ENCODE measurements around the gene ECM2.

The ECM2 gene

GRCh38 chr9:92496396-92497176 is 39.2 kb downstream of the ECM2 start:
- DNase-seq, result no peak

GRCh38 chr9:92494856-92495255 is 40.9 kb downstream of the ECM2 start:
- DNase-seq, result no peak

GRCh38 chr9:92493749-92494387 is 41.9 kb downstream of the ECM2 start:
- DNase-seq, result no peak

- no peak for DNase-seq
Measured at GRCh38 chr9:92492781-92493401, 42.9 kb downstream of the ECM2 start.

GRCh38 chr9:92488681-92489550 is 46.9 kb downstream of the ECM2 start:
- no peak for DNase-seq

GRCh38 chr9:92486371-92486770 is 49.4 kb downstream of the ECM2 start:
- DNase-seq, result no peak

- DNase-seq, result no peak
Measured at GRCh38 chr9:92484563-92484962, 51.2 kb downstream of the ECM2 start.

- no peak for DNase-seq
Measured at GRCh38 chr9:92483627-92484545, 51.9 kb downstream of the ECM2 start.

GRCh38 chr9:92482805-92483204 is 53.0 kb downstream of the ECM2 start:
- no peak for DNase-seq

- DNase-seq, result no peak
Measured at GRCh38 chr9:92482329-92482728, 53.5 kb downstream of the ECM2 start, which contains the start of gene ASPN. Gene ASPN (minus strand): TSS chr9:92482506.

DNA sequence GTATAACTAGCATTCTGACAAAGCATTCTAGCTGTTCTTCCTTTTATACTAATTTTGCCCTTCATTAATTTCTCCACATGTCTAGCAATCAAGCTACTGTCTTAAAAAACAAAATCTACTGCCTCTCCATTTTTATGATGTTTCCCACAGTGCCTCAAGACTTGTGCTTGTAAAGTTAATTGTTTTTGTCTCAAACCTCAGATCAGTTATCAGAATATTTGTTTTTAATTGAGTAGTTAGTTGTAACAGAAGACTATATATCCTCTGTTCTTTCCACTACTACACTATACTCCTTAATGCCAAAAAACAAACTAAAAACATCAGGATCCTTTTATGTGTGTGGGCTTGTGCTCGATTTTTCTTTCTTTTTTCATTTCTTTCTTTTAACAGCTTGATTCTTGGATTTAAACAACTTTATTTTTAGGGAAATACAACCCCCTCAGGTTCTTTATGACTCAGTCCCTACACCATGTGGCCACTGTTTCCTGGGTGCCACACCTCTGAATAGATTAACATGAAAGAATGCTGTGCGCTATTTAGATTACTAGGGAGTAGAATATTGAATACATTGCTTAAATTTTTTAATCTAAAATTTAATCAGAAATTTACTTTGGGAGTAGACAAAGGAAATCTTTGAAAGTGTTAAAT is 54.7 kb downstream of the ECM2 start:
- DNase-seq, result no peak

- no peak for DNase-seq
Measured at GRCh38 chr9:92480291-92480771, 55.5 kb downstream of the ECM2 start.

- DNase-seq, result no peak
Measured at GRCh38 chr9:92479346-92479745, 56.4 kb downstream of the ECM2 start.

DNA sequence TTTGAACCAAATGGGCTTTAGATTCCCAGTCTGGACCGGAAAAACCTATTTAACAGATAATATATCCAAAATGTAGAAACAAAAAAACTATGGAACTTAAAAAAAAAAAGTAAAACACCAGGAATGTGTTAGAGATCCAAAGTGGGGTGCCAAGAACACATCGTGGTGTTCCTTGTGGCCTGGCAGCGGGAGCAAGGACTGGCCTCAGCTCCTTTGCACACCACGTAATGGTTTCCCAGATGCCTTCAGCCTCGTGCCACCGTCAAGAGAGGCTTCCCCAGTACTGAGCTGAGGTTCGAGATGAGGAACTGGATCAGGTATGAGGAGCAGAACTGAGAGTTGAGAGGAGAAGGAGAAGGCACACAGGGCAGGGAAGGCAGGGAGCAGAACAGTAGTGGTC is 57.0 kb downstream of the ECM2 start:
- no peak for DNase-seq

DNA sequence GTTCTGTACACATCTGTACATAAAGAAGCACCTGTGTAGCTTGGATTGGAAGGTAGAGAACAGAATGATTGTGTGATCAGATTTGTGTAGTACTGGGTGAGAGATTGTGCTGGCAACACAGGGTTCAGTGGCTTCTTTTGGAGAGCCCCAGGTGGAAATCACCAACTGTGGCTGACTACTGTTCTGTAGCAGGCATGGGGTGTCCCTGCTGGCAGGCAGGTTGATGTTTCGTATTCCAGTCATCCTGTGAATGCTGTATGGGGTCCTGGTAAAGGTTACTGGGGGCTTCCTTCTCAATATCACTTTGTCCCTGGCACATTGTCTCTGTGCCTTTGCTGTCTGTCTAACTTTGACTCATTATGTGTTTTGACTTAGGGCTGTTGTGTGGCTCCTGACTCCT is 58.8 kb downstream of the ECM2 start:
- DNase-seq, result no peak

- DNase-seq, result no peak
Measured at GRCh38 chr9:92474587-92474986, 61.2 kb downstream of the ECM2 start.

- DNase-seq, result no peak
Measured at GRCh38 chr9:92468206-92468605, 67.6 kb downstream of the ECM2 start.

DNA sequence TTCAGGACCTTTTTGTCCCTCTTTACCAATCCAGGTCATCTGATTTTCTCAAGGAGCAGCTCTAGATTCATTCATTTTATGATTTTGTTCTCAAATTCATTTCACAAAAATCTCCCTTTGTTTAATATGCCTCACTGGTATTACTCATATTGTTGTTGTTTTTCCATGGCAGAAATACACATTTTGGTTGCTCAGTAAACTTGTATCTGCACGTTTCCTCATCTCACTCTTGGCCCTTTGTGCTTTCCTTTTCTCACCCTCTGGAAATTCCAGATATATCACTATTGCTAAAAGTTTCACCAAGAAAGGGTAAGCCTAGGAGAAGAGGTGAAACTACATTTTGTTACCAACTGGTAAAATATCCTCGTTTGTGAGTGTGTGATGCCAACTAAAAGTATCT is 68.3 kb downstream of the ECM2 start:
- no peak for DNase-seq

DNA sequence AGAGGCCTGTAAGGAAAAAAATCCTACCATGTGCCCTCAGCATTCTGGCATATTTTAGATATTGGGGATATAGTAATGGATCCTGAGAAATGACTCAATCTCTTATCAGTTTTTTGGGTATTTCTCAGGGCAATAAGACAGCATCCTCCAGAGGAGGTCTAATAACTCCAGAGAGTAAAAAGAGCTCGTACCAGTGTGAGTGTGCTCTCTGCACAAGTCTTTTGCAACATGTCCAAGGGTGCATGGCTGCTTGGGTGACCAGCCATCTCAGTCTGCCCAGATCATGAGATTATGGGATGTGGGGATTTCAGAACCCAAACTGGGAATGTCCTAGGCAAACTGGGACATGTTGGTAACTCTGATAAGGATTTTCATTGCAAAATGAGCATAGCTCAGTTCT is 68.7 kb downstream of the ECM2 start:
- DNase-seq, result no peak

DNA sequence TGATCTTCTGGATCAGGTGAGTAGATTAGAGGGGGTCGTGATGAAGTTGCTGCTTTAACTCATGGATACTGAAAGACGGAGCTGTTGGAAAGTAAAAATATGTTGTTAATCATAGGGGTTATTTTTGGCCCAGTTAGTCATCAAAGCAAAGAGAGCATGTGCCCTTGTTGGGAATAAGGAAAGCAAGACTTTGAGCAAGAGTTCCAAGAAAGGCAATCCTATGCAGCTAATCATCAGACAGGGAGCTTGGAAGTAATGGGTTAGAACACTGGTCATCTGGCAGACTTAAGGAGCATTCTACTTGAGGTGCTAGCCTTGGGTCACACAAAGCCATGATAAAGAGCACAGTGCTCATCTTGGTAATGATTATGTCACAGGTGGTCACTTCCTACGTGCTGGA is 71.8 kb downstream of the ECM2 start:
- no peak for DNase-seq

GRCh38 chr9:92463387-92463786 is 72.4 kb downstream of the ECM2 start:
- DNase-seq, result no peak

All from NCI-H2107 (cell line).